ENCODE measurements around the gene USP34.
"Not testable (repeated sequence)": the region's sequence is repeated elsewhere in the genome, so short reads cannot be mapped to it uniquely, and the experiment has no call there.

The USP34 gene

GRCh38 chr2:61165946-61166345 is 304.9 kb downstream of the USP34 start:
- no peak overlapping the region for H3K4me3 ChIP-seq (ENCODE audit: low read depth, low read length)
- TF ChIP-seq CTCF (IDR thresholded peaks at IDR 0.05; ENCODE audit: low read depth, low read length), result no peak
- no peak for DNase-seq (ENCODE audit: low read depth, low spot score)
- in situ Hi-C loops (cut with HindIII; ENCODE audit: low sequenced_read_pairs), result no loop called here

GRCh38 chr2:61165082-61165481 is 305.8 kb downstream of the USP34 start:
- in situ Hi-C loops (cut with HindIII; ENCODE audit: low sequenced_read_pairs); DNase-seq (ENCODE audit: low read depth, low spot score); H3K4me3 ChIP-seq (ENCODE audit: low read depth, low read length): not testable (repeated sequence)

- no peak overlapping the region for H3K4me3 ChIP-seq (ENCODE audit: low read depth, low read length)
- no peak for DNase-seq (ENCODE audit: low read depth, low spot score)
- in situ Hi-C loops (cut with HindIII; ENCODE audit: low sequenced_read_pairs), result no loop called here
- no peak for TF ChIP-seq CTCF (IDR thresholded peaks at IDR 0.05; ENCODE audit: low read depth, low read length)
Observed at GRCh38 chr2:61162721-61163120, 308.2 kb downstream of the USP34 start.

- in situ Hi-C loops (cut with HindIII; ENCODE audit: low sequenced_read_pairs), result no loop called here
- no peak for TF ChIP-seq CTCF (IDR thresholded peaks at IDR 0.05; ENCODE audit: low read depth, low read length)
- H3K4me3 ChIP-seq (ENCODE audit: low read depth, low read length), result no peak within 1 kb of the TSS
- DNase-seq (ENCODE audit: low read depth, low spot score), result no peak
Observed at GRCh38 chr2:61161888-61162287, 309.0 kb downstream of the USP34 start, which contains the start of gene C2orf74. Gene C2orf74 (plus strand): TSS chr2:61162188. CDS start chr2:61162515, 327 bp downstream.

- in situ Hi-C loops (cut with HindIII; ENCODE audit: low sequenced_read_pairs), result no loop called here
- no peak for TF ChIP-seq CTCF (IDR thresholded peaks at IDR 0.05; ENCODE audit: low read depth, low read length)
- no peak overlapping the region for H3K4me3 ChIP-seq (ENCODE audit: low read depth, low read length)
- DNase-seq (ENCODE audit: low read depth, low spot score), result no peak
Observed at GRCh38 chr2:61158356-61158955, 312.4 kb downstream of the USP34 start.

GRCh38 chr2:61157371-61158003 is 313.4 kb downstream of the USP34 start:
- in situ Hi-C loops (cut with HindIII; ENCODE audit: low sequenced_read_pairs), result no loop called here
- TF ChIP-seq CTCF (IDR thresholded peaks at IDR 0.05; ENCODE audit: low read depth, low read length), result no peak
- DNase-seq (ENCODE audit: low read depth, low spot score), result no peak
- H3K4me3 ChIP-seq (ENCODE audit: low read depth, low read length), result no peak overlapping the region

- DNase-seq (ENCODE audit: low read depth, low spot score), result peak; percentile 10
- no peak for TF ChIP-seq CTCF (IDR thresholded peaks at IDR 0.05; ENCODE audit: low read depth, low read length)
- no peak overlapping the region for H3K4me3 ChIP-seq (ENCODE audit: low read depth, low read length)
- in situ Hi-C loops (cut with HindIII; ENCODE audit: low sequenced_read_pairs), result no loop called here
Observed at GRCh38 chr2:61151436-61151835, 319.5 kb downstream of the USP34 start.
